Activated naive CD4-positive, alpha-beta T cell treated with anti-CD3 and anti-CD28 coated beads for 36 hours (primary cell): ENCODE results near the gene MVP. TPM values are rescaled to one million over a fixed set of nuclear protein-coding genes. Genes with fewer than 3 reads are reported as not detected.

Experiments used
- CTCF ChIA-PET: fragments of 350-600 bp; sonication (Branson Sonifier 250); formaldehyde crosslinking; loops from one replicate; lab custom pipeline; 2021; ENCODE audit warnings: antibody characterized with exemption; lab: Charles Lee
- DNase-seq: peaks from one replicate; pipeline ENCODE4 v3.0.0-alpha.2; 2020
- H3K27ac Mint-ChIP-seq: one replicate; pipeline ENCODE4 v1.8.0; 2021; ENCODE audit warnings: mild to moderate bottlenecking, mixed read lengths
- H3K27me3 Mint-ChIP-seq: one replicate; pipeline ENCODE4 v1.8.0; 2021; ENCODE audit warnings: low read depth, mixed read lengths
- H3K36me3 Mint-ChIP-seq: one replicate; pipeline ENCODE4 v1.8.0; 2021; ENCODE audit warnings: low read depth, mixed read lengths
- H3K4me1 Mint-ChIP-seq: one replicate; pipeline ENCODE4 v1.8.0; 2021; ENCODE audit warnings: low read depth, mixed read lengths
- H3K4me3 Mint-ChIP-seq: one replicate; pipeline ENCODE4 v1.8.0; 2021; ENCODE audit warnings: mild to moderate bottlenecking, moderate library complexity, mixed read lengths
- H3K9me3 Mint-ChIP-seq: one replicate; pipeline ENCODE4 v1.8.0; 2021; ENCODE audit warnings: mixed read lengths
- intact Hi-C: fragments of 100-400 bp; cut with micrococcal nuclease; formaldehyde crosslinking; loops from one replicate; pipeline ENCODE4 v1.15.1; 2023
- total RNA-seq, 2 experiments: library from RNA; stranded (reverse); gene quantifications; one replicate each; pipeline ENCODE4 v1.2.3, GENCODE V29; 2021

MVP gene
- total RNA-seq, 2 experiments from 2014 or later = 84.1 to 86.9 TPM

DNA sequence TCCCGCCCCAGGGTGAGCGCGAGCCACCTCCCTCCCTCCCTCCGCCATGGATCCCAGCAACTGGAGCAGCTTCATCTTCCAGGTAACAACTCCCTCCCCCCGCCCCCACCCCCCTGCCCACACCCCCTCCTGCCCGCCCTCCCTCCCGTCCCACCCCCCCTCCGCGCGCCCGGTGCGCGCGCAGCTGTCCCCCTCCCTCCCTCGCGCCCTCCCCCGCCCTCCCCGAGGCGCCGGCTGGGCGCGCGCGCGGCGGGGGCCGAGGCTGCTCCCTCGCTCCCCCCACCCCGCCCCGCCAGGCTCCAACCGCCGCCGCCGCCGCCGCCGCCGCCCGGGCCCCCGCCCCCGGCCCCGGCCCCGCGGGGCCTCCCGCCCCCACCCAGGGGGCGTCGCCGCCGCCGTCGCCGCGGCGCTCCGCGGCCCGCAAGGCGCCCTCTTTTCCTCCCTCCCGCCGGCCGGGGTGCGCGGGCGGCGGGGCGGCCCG, 14.1 kb upstream of the MVP start, which contains the start of gene MAZ:
TSS of gene MAZ (plus strand) at position 431 of the 481 bp plus-strand sequence. CDS start 173 bp downstream, outside the sequence.
- H3K27me3 Mint-ChIP-seq = no peaks in the 10 kb centered on the region
- CTCF ChIA-PET = interaction anchor here (0.6 to 3.0 kb wide), 3 partner anchors 13 to 42 kb away, joined by 3 to 18 read pairs (median 3); partner anchors contain the start of gene MVP

DNA sequence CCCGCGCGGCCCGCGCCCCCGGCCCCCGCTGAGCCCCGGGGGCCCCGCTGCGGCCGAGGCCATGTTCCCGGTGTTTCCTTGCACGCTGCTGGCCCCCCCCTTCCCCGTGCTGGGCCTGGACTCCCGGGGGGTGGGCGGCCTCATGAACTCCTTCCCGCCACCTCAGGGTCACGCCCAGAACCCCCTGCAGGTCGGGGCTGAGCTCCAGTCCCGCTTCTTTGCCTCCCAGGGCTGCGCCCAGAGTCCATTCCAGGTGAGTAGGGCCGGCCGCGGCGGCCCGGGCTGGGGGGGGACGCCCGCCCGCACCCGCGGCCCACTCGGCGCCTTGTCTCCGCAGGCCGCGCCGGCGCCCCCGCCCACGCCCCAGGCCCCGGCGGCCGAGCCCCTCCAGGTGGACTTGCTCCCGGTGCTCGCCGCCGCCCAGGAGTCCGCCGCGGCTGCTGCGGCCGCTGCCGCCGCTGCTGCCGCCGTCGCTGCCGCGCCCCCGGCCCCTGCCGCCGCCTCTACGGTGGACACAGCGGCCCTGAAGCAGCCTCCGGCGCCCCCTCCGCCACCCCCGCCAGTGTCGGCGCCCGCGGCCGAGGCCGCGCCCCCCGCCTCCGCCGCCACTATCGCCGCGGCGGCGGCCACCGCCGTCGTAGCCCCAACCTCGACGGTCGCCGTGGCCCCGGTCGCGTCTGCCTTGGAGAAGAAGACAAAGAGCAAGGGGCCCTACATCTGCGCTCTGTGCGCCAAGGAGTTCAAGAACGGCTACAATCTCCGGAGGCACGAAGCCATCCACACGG, 13.4 kb upstream of the MVP start:
- Mint-ChIP-seq H3K9me3 (no peaks in the 10 kb centered on the region), H3K27ac (peak overlapping the region; percentile 99), H3K36me3 (peaks cover 51% of the 10 kb centered on the region), H3K27me3 (no peaks in the 10 kb centered on the region), H3K4me1 (peaks cover 47% of the 10 kb centered on the region), H3K4me3 (peak overlapping the region; percentile 99)
- intact Hi-C loops = loop anchor here (1.0 to 5.0 kb wide), 10 partner anchors 9 to 985 kb away; partner anchors contain the start of genes ALDOA, ATXN2L, C16orf54 and C16orf92
- CTCF ChIA-PET = interaction anchor here (0.6 to 3.0 kb wide), 14 partner anchors 9 to 225 kb away, joined by 3 to 24 read pairs (median 4); partner anchors contain the start of genes MVP and PAGR1
- peak; percentile 72 for DNase-seq

More for the DNA sequence above, 14.1 kb upstream of the MVP start, which contains the start of gene MAZ:
- H3K9me3 Mint-ChIP-seq = no peaks in the 10 kb centered on the region
- peak within 1 kb of the TSS; percentile 100 for H3K27ac Mint-ChIP-seq
- peaks cover 57% of the 10 kb centered on the region for H3K36me3 Mint-ChIP-seq
- DNase-seq = no peak
- peak within 1 kb of the TSS; percentile 99 for H3K4me3 Mint-ChIP-seq
- peaks cover 43% of the 10 kb centered on the region for H3K4me1 Mint-ChIP-seq
- intact Hi-C loops = loop anchor here (5.0 kb wide), 8 partner anchors 59 to 984 kb away; partner anchors contain the start of genes ALDOA, ATXN2L, C16orf54 and C16orf92

DNA sequence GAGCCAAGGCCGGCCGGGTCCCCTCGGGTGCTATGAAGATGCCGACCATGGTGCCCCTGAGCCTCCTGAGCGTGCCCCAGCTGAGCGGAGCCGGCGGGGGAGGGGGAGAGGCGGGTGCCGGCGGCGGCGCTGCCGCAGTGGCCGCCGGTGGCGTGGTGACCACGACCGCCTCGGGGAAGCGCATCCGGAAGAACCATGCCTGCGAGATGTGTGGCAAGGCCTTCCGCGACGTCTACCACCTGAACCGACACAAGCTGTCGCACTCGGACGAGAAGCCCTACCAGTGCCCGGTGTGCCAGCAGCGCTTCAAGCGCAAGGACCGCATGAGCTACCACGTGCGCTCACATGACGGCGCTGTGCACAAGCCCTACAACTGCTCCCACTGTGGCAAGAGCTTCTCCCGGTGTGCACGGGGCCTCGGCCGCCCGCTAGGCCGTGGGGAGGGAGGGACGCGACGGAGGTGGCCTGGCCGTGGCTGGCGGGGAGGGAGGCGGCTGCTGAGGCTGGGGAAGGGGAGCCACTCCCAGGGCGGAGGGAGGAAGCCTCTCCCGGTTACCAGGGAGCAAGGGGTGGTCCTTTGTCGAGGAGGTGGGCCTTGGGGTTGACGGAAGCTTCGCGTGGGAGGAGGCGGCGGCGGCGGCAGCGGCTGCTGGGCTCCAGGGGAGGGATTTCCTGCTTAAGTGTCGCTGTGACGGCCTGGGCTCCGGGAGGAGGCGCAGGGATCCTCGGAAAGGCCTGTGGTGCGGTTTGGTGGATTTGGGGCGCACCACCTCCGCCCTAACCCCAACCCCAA, 12.6 kb upstream of the MVP start:
- Mint-ChIP-seq H3K4me3 (peak overlapping the region; percentile 99), H3K27me3 (no peaks in the 10 kb centered on the region), H3K4me1 (peaks cover 50% of the 10 kb centered on the region), H3K9me3 (no peaks in the 10 kb centered on the region), H3K27ac (peak overlapping the region; percentile 99), H3K36me3 (peaks cover 47% of the 10 kb centered on the region)
- CTCF ChIA-PET = interaction anchor here (0.5 to 3.0 kb wide), 18 partner anchors 9 to 224 kb away, joined by 3 to 24 read pairs (median 4); partner anchors contain the start of genes ASPHD1, MVP and PAGR1
- intact Hi-C loops = loop anchor here (1.0 to 5.0 kb wide), 10 partner anchors 9 to 985 kb away; partner anchors contain the start of genes ALDOA, ATXN2L, C16orf54 and C16orf92
- DNase-seq = peak; percentile 93

DNA sequence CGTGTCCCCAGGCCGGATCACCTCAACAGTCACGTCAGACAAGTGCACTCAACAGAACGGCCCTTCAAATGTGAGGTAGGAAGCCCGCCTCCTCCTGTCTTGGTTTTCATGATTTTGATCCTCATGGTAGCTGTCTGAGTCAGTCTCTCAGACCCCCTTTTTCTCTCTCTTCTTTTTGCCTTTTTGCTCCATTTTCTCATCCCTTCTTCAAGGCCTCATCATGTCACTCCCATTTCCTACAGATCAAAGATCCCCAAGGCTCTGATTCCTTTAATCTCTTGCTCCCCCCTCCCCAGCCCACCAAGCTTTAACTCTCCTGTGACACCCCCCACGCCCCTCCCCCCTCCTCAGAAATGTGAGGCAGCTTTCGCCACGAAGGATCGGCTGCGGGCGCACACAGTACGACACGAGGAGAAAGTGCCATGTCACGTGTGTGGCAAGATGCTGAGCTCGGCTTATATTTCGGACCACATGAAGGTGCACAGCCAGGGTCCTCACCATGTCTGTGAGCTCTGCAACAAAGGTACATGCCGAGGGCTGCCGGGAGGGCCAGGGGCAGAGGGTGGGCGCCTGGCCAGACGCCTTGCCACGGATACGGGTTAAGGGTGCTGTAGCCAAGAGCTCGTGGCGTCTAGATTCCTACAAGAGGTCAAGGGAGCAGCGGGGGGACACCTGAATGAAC, 11.9 kb upstream of the MVP start:
- Mint-ChIP-seq H3K36me3 (peaks cover 43% of the 10 kb centered on the region), H3K27me3 (no peaks in the 10 kb centered on the region), H3K27ac (peak overlapping the region; percentile 99), H3K4me3 (peak overlapping the region; percentile 99), H3K4me1 (peaks cover 52% of the 10 kb centered on the region), H3K9me3 (no peaks in the 10 kb centered on the region)
- intact Hi-C loops = loop anchor here (5.0 kb wide), 8 partner anchors 61 to 986 kb away; partner anchors contain the start of genes ALDOA, ATXN2L, C16orf54 and C16orf92
- CTCF ChIA-PET = interaction anchor here (0.5 to 3.0 kb wide), 17 partner anchors 8 to 121 kb away, joined by 3 to 24 read pairs (median 3); partner anchors contain the start of genes ASPHD1, MVP and PAGR1
- peak; percentile 47 for DNase-seq

DNA sequence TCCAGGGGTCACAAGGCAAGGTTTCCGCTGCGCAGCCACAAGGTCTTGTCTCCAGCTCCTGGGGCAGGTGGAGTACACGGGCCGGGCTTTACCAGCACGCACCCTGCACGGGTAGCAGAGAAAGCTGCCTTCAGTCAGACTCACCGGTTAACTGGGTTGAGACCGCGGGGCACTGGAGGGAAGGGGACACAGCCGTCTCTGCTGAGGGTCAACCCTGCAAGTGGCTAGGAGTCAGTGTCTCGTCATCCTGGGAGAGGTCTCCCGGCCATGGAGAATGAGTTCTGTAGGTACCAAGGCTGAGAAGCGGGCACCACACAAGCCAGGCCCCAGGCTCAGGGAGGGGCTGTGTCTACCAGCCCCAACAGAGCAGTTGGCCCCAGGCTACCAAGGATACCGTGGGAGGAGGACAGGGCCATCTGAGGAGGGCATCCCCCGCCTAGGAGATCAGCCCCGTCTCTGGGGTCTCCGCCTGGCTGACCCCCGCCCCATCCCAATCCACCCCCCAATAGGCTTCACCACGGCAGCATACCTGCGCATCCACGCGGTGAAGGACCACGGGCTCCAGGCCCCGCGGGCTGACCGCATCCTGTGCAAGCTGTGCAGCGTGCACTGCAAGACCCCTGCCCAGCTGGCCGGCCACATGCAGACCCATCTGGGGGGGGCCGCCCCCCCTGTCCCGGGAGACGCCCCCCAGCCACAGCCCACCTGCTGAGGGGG, 11.1 kb upstream of the MVP start:
- no peak for DNase-seq
- H3K4me3 Mint-ChIP-seq = peak overlapping the region; percentile 99
- H3K9me3 Mint-ChIP-seq = no peaks in the 10 kb centered on the region
- peak overlapping the region; percentile 99 for H3K27ac Mint-ChIP-seq
- peaks cover 35% of the 10 kb centered on the region for H3K36me3 Mint-ChIP-seq
- peaks cover 46% of the 10 kb centered on the region for H3K4me1 Mint-ChIP-seq
- CTCF ChIA-PET = interaction anchor here (0.6 to 3.0 kb wide), 8 partner anchors 7 to 118 kb away, joined by 3 to 24 read pairs (median 6); partner anchors contain the start of genes MVP and PAGR1
- no peaks in the 10 kb centered on the region for H3K27me3 Mint-ChIP-seq
- intact Hi-C loops = loop anchor here (5.0 kb wide), 8 partner anchors 62 to 987 kb away; partner anchors contain the start of genes ALDOA, ATXN2L, C16orf54 and C16orf92

DNA sequence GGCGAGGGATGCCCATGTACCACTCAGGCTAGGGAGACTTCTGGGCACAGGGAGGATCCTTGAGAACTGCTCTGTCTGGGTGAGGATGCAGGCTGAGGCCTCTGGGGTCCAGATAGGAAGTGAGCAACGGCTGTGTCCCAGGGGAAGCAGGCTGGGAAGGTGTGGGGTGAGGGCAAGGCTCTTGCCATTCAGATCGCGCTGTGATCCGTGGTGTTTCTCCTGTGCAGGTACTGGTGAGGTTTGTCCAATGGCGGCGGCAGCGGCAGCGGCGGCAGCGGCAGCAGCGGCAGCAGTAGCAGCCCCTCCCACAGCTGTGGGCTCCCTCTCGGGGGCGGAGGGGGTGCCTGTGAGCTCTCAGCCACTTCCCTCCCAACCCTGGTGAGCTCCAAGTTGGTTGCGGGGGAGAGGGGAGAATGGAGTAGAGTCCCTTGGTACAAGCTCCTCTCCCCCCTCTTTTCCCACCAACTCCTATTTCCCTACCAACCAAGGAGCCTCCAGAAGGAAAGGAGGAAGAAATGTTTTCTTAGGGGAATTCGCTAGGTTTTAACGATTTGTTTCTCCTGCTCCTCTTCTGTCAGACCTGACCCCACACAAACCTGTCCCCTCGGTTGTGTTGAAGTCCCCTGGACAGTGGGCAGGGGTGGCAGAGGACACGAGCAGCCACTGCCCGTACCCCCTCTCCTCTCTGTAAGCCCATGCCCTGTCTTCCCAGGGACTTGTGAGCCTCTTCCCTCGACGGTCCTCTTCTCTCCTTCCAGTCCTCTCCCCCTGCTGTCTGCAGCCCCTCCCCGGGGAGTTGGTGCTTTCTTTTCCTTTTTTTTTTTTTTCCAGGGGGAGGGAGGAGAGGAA, 10.2 kb upstream of the MVP start:
- no peak for DNase-seq
- CTCF ChIA-PET = interaction anchor here (1.3 kb wide), 1 partner anchor 38 kb away, joined by 3 read pairs; no protein-coding TSS in a partner anchor
- Mint-ChIP-seq H3K4me1 (peaks cover 48% of the 10 kb centered on the region), H3K36me3 (peaks cover 29% of the 10 kb centered on the region), H3K9me3 (no peaks in the 10 kb centered on the region), H3K4me3 (peak overlapping the region; percentile 77), H3K27me3 (no peaks in the 10 kb centered on the region), H3K27ac (peak overlapping the region; percentile 81)
- intact Hi-C loops = loop anchor here (5.0 kb wide), 8 partner anchors 63 to 988 kb away; partner anchors contain the start of genes ALDOA, ATXN2L, C16orf54 and C16orf92

DNA sequence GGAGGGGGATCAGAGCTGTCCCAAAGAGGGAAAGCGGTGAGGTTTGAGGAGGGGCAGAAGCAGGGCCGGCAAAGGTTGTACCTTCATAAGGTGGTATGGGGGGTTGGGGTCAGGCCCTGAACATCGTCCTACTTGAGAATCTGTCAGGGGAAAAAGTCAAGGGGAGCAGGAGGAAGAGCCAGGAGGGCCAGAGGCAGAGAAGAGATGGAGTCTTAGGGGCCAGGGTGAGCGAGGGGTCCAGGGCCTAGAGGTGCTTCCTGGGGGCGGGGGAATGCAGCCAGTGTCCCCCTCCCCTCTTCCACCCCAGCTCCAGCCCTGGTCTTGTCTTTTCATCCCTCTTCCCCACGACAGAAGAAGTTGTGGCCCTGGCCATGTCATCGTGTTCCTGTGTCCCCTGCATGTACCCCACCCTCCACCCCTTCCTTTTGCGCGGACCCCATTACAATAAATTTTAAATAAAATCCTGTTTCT, 9.5 kb upstream of the MVP start:
- H3K27ac Mint-ChIP-seq = peak overlapping the region; percentile 72
- H3K9me3 Mint-ChIP-seq = no peaks in the 10 kb centered on the region
- peaks cover 50% of the 10 kb centered on the region for H3K4me1 Mint-ChIP-seq
- H3K27me3 Mint-ChIP-seq = no peaks in the 10 kb centered on the region
- intact Hi-C loops = no loop called here
- CTCF ChIA-PET = interaction anchor here (1.3 kb wide), 1 partner anchor 37 kb away, joined by 3 read pairs; no protein-coding TSS in a partner anchor
- no peak for DNase-seq
- peak overlapping the region; percentile 78 for H3K4me3 Mint-ChIP-seq
- peaks cover 26% of the 10 kb centered on the region for H3K36me3 Mint-ChIP-seq

DNA sequence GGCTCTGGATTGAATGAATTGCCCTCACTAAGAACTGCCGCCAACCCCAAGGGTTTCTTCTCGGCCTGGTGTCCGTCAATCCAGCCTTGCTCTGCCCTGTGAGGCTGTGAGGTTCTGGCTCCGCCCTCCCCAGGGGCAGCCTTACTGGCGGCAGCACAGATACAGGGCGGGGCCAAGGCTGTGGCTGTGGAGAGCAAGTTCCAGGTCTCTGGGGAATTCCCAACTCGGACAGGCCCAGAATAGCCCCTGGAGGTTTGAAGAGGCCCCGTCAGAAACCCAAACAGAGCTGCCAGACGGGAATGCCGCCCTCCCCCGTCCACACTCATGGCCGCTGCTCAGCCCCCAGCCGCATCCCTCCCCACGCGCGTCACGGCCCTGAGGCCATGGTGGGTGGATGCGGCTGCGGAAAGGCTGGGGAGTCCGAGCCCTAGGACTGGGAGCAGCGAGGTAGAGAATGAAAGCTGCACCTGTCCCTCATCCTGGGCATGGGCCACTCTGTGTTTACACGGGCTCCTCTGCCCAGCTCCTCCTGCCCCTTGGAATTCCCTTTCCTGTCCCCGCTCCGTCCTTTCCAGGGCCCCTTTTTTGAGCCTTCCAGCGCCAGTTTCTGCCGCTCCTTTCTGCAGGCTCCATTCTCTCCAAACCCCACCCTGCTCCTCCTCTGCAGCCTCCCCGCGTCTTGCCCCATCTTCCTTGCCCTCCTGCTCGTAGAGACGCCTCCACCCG, 8.9 kb upstream of the MVP start:
- Mint-ChIP-seq H3K4me3 (peak overlapping the region; percentile 78), H3K36me3 (peaks cover 26% of the 10 kb centered on the region), H3K27ac (peak overlapping the region; percentile 72), H3K4me1 (peaks cover 53% of the 10 kb centered on the region), H3K9me3 (no peaks in the 10 kb centered on the region), H3K27me3 (no peaks in the 10 kb centered on the region)
- intact Hi-C loops = no loop called here
- CTCF ChIA-PET = no interaction called here
- DNase-seq = peak; percentile 86

DNA sequence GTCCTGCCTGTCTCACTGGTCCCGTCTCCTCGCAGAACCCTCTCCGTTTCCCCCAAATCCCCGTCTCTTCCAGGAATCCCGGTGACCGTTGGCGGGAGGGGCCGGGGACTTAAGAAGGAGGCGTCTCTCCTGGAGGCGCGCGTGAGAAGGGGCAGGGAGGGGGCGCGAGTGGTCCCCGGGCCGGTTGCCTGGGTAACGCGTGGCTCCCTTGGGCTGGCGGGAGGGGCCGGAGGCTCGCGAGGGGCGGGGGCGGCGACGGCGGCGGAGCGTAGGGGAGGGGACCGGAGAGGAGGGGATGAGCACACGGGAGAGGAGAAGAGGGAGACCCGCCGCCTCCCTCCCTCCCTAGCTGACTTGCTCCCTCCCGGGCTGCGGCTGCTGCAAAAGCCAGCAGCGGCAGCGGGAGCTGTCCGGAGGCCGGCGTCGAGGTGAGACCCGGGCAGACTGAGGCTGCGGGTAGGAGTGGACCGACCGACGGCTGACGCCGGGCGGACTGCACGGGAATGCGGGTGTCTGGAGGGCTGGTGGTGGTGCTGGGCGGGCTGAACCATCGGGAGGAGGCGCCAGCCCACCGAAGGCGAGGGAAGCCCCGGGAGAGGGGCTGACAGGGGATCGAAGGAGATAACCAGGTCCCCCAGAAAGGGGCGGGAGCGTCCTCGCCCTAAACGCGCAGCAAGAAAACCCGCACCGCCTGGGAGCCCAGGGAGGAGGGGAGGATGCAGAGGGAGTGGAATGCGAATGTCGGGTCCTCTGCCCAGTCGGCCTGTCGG, 8.2 kb upstream of the MVP start, which contains the start of gene PRRT2:
TSS of gene PRRT2 (plus strand) at position 298 of the 770 bp plus-strand sequence. CDS start 862 bp downstream, outside the sequence.
- Mint-ChIP-seq H3K36me3 (peaks cover 29% of the 10 kb centered on the region), H3K4me1 (peaks cover 54% of the 10 kb centered on the region), H3K9me3 (no peaks in the 10 kb centered on the region), H3K4me3 (peak within 1 kb of the TSS; percentile 78), H3K27me3 (no peaks in the 10 kb centered on the region), H3K27ac (peak within 1 kb of the TSS; percentile 72)
- peak; percentile 58 for DNase-seq
- CTCF ChIA-PET = no interaction called here
- intact Hi-C loops = no loop called here
